Measurements from ENCODE around the gene CCDC83. TPM values are rescaled to one million over a fixed set of nuclear protein-coding genes. Genes with fewer than 3 reads are reported as not detected.

CCDC83 gene
- total RNA-seq, 1 experiment from 2014 or later, result not detected

DNA sequence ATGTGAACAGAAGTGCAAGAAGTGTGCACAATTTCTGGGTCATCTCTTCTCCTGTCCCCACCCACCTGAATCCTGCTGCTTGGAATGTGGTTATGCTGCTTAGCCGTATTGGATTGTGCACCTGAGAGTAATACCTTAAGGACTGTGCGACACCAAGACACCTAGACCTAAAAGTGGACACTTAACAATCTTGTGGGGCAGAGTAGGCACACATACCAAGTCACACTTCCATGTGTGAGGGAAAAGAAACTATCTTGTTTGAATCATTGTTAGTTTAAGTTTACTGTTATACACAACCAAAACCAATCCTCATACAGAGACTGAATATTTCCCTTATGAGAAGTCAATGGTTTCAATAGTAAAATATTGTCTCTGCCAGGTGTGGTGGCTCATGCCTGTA, 93.7 kb downstream of the CCDC83 start:
- no TSS peak for BruUV-seq (replicated peaks)
- peaks cover 39% of the 10 kb centered on the region for H3K4me1 Mint-ChIP-seq (ENCODE audit: low read depth, unreplicated experiment)

DNA sequence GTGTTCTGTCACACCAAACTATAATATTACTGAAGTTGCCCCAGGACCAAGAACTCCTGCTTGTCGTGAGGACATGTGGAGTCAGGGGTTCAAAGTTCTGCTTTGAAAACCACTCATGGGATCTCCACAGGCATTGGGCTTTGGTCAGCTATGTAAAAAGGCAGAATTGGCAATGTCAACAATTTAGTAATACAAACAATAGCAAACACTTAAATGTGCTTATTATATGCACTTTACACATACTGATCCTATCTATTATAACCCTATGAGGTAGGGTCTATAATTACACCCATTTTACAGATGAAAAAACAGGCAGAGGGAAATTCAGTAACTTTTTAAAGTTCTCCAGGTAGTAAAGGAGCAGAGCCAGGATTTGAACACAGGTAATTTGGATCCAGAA, 94.6 kb downstream of the CCDC83 start:
- BruUV-seq (replicated peaks), result no TSS peak
- H3K27me3 Mint-ChIP-seq (ENCODE audit: unreplicated experiment), result no peaks in the 10 kb centered on the region
- DNase-seq, result no peak
- intact Hi-C loops (cut with micrococcal nuclease; ENCODE audit: unreplicated experiment), result loop anchor here (5.0 kb wide), 1 partner anchor 92 kb away; the partner anchor contains the start of gene CCDC83
- no peak overlapping the region for H3K4me3 Mint-ChIP-seq (ENCODE audit: low read depth, unreplicated experiment)
- peaks cover 3% of the 10 kb centered on the region for H3K9me3 Mint-ChIP-seq (ENCODE audit: low read depth, unreplicated experiment)
- H3K36me3 Mint-ChIP-seq (ENCODE audit: insufficient read depth, unreplicated experiment), result no peaks in the 10 kb centered on the region
- peaks cover 39% of the 10 kb centered on the region for H3K4me1 Mint-ChIP-seq (ENCODE audit: low read depth, unreplicated experiment)
- H3K27ac Mint-ChIP-seq (ENCODE audit: unreplicated experiment), result no peak overlapping the region
- CTCF ChIA-PET, result no interaction called here
- TF ChIP-seq, protein P1, sequence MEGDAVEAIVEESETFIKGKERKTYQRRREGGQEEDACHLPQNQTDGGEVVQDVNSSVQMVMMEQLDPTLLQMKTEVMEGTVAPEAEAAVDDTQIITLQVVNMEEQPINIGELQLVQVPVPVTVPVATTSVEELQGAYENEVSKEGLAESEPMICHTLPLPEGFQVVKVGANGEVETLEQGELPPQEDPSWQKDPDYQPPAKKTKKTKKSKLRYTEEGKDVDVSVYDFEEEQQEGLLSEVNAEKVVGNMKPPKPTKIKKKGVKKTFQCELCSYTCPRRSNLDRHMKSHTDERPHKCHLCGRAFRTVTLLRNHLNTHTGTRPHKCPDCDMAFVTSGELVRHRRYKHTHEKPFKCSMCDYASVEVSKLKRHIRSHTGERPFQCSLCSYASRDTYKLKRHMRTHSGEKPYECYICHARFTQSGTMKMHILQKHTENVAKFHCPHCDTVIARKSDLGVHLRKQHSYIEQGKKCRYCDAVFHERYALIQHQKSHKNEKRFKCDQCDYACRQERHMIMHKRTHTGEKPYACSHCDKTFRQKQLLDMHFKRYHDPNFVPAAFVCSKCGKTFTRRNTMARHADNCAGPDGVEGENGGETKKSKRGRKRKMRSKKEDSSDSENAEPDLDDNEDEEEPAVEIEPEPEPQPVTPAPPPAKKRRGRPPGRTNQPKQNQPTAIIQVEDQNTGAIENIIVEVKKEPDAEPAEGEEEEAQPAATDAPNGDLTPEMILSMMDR (IDR thresholded peaks at IDR 0.05; ENCODE audit: unreplicated experiment), result no peak

More for the DNA sequence above, 93.7 kb downstream of the CCDC83 start:
- Mint-ChIP-seq H3K36me3 (ENCODE audit: insufficient read depth, unreplicated experiment) (no peaks in the 10 kb centered on the region), H3K27ac (ENCODE audit: unreplicated experiment) (peak overlapping the region; percentile 10), H3K27me3 (ENCODE audit: unreplicated experiment) (no peaks in the 10 kb centered on the region), H3K9me3 (ENCODE audit: low read depth, unreplicated experiment) (peaks cover 3% of the 10 kb centered on the region), H3K4me3 (ENCODE audit: low read depth, unreplicated experiment) (no peak overlapping the region)
- DNase-seq, result peak; percentile 41
- TF ChIP-seq, protein P1 (IDR thresholded peaks at IDR 0.05; ENCODE audit: unreplicated experiment), result no peak
- CTCF ChIA-PET, result no interaction called here
- intact Hi-C loops (cut with micrococcal nuclease; ENCODE audit: unreplicated experiment), result loop anchor here (5.0 kb wide), 1 partner anchor 92 kb away; the partner anchor contains the start of gene CCDC83

DNA sequence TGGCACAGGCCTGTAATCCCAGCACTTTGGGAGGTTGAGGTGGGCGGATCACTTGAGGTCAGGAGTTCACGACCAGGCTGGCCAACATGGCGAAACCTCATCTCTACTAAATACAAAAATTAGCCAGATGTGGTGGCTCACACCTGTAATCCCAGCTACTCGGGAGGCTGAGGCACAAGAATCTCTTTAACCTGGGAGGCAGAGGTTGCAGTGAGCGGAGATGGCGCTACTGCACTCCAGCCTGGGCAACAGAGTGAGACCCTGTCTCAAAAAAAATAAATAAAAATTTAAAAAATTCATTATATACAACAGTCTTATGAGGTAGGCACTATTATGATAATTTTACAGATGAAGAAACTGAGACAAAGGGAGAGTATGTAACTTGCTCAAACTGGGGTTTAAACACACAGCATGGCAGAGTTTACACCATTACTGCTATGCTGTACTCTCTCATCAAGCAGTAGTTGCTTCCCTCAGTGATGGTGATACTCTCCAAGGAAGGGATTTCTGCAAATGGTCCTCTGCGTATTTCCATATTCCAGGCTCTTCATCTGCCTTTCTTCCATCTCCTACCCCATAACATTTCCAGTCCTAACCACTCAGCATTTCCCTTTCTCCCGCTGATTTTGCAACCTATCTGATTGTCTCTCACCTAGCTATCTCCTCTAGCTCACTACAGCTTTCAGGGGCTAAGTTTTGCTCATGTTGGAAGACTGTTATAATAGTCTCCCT, 95.3 kb downstream of the CCDC83 start:
- no peak overlapping the region for H3K4me3 Mint-ChIP-seq (ENCODE audit: low read depth, unreplicated experiment)
- DNase-seq, result no peak
- H3K9me3 Mint-ChIP-seq (ENCODE audit: low read depth, unreplicated experiment), result peaks cover 3% of the 10 kb centered on the region
- TF ChIP-seq, protein P1 (IDR thresholded peaks at IDR 0.05; ENCODE audit: unreplicated experiment), result no peak
- BruUV-seq (replicated peaks), result no TSS peak
- CTCF ChIA-PET, result no interaction called here
- intact Hi-C loops (cut with micrococcal nuclease; ENCODE audit: unreplicated experiment), result no loop called here
- peaks cover 4% of the 10 kb centered on the region for H3K36me3 Mint-ChIP-seq (ENCODE audit: insufficient read depth, unreplicated experiment)
- H3K27me3 Mint-ChIP-seq (ENCODE audit: unreplicated experiment), result no peaks in the 10 kb centered on the region
- H3K27ac Mint-ChIP-seq (ENCODE audit: unreplicated experiment), result peak overlapping the region; percentile 45
- peaks cover 37% of the 10 kb centered on the region for H3K4me1 Mint-ChIP-seq (ENCODE audit: low read depth, unreplicated experiment)

DNA sequence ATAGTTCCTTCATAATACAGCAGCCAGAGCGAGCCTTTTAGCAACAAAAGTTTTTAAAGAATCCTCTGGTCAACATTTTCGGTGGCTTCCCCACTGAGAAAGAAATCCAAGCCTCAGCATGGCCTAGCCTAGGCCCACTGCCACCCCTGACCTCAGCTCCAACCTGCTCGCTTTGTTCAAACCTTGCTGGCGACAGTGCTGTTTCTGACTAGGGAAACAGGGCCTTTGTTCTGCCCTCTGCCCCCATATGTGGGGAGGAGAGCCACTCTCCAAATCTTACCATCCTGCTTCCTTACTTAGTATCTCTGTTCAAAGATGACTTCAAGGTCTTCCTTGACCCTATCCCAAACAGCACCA, 95.8 kb downstream of the CCDC83 start:
- CTCF ChIA-PET, result no interaction called here
- peaks cover 6% of the 10 kb centered on the region for H3K36me3 Mint-ChIP-seq (ENCODE audit: insufficient read depth, unreplicated experiment)
- no peak for DNase-seq
- BruUV-seq (replicated peaks), result no TSS peak
- H3K27ac Mint-ChIP-seq (ENCODE audit: unreplicated experiment), result peak overlapping the region; percentile 45
- H3K4me1 Mint-ChIP-seq (ENCODE audit: low read depth, unreplicated experiment), result peaks cover 32% of the 10 kb centered on the region
- no peaks in the 10 kb centered on the region for H3K27me3 Mint-ChIP-seq (ENCODE audit: unreplicated experiment)
- TF ChIP-seq, protein P1 (IDR thresholded peaks at IDR 0.05; ENCODE audit: unreplicated experiment), result no peak
- H3K4me3 Mint-ChIP-seq (ENCODE audit: low read depth, unreplicated experiment), result no peak overlapping the region
- intact Hi-C loops (cut with micrococcal nuclease; ENCODE audit: unreplicated experiment), result no loop called here
- peaks cover 3% of the 10 kb centered on the region for H3K9me3 Mint-ChIP-seq (ENCODE audit: low read depth, unreplicated experiment)
